Mucosa of descending colon (tissue), 3 donors: ENCODE data around the gene TTR. TPM values are rescaled to one million over a fixed set of nuclear protein-coding genes. Genes with fewer than 3 reads are reported as not detected.

Source experiments
- ATAC-seq: fragments of 200-7000 bp; cut with Tn5 transposase; one replicate; pipeline ENCODE4 v1.9.1; 2020; ENCODE audit warnings: mild to moderate bottlenecking, moderate library complexity
- DNase-seq, 3 donors: peaks; one replicate each; pipeline ENCODE4 v3.0.0-alpha.2; 2020
- H3K36me3 ChIP-seq: fragments of 200-600 bp; one replicate; pipeline ENCODE4 v1.8.0; 2021; ENCODE audit warnings: low read depth, mild to moderate bottlenecking
- H3K4me1 ChIP-seq: fragments of 200-600 bp; one replicate; pipeline ENCODE4 v1.8.0; 2021; ENCODE audit warnings: low read depth, mild to moderate bottlenecking
- H3K4me3 ChIP-seq: fragments of 200-600 bp; one replicate; pipeline ENCODE4 v1.8.0; 2021; ENCODE audit warnings: mild to moderate bottlenecking
- H3K9me3 ChIP-seq: fragments of 200-600 bp; one replicate; pipeline ENCODE4 v1.8.0; 2021; ENCODE audit warnings: mild to moderate bottlenecking
- intact Hi-C, 2 donors: fragments of 100-400 bp; cut with DNase I in 1 of 2; cut with micrococcal nuclease in 1 of 2; formaldehyde crosslinking; loops; one replicate each; pipeline versions ENCODE4 v1.11.0 to v1.11.1; 2022; cut with DNase I, micrococcal nuclease
- long read RNA-seq, 2 donors: library from polyadenylated mRNA; unstranded; transcript quantifications; one replicate each; pipeline ENCODE4 v2.0.0, GENCODE V29; 2019 to 2021
- total RNA-seq, 3 donors: library from RNA; stranded (reverse); fragmentation: NEBNext Ultra II Directional in 2 of 3; extraction: Animal tissue kit (Norgen Biotek cat#: 25700) in 2 of 3; gene quantifications; one replicate each; pipeline versions ENCODE4 v1.2.1 to v1.2.4, GENCODE V29; 2021 to 2023
- TF ChIP-seq, protein P1 (sequence below): fragments of 200-600 bp; IDR thresholded peaks from one replicate; pipeline ENCODE4 v1.8.0; 2022; ENCODE audit warnings: antibody characterized with exemption, mild to moderate bottlenecking
- donor health status: DM: no; HTN: no; CAD: no; lungs with moderate emphysema.
- donor health status: DM: no; HTN: no; CAD: no.
- donor health status: DM: no; HTN: yes; CAD: no.

TTR gene
- 1 to 10 TPM in 1 of 3 donors, under 1 TPM in 1, not detected in 1; 0.51 to 2.1 TPM for total RNA-seq
- long read RNA-seq, donor 1: 0 reads
- long read RNA-seq, donor 2: 0 reads

DNA sequence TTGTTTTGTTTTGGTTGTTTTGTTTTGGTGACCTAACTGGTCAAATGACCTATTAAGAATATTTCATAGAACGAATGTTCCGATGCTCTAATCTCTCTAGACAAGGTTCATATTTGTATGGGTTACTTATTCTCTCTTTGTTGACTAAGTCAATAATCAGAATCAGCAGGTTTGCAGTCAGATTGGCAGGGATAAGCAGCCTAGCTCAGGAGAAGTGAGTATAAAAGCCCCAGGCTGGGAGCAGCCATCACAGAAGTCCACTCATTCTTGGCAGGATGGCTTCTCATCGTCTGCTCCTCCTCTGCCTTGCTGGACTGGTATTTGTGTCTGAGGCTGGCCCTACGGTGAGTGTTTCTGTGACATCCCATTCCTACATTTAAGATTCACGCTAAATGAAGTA, at the start of gene TTR:
Gene TTR (plus strand): TSS at position 250 of the 400 bp plus-strand sequence. CDS start 26 bp downstream, at position 276.
- TF ChIP-seq, protein P1, sequence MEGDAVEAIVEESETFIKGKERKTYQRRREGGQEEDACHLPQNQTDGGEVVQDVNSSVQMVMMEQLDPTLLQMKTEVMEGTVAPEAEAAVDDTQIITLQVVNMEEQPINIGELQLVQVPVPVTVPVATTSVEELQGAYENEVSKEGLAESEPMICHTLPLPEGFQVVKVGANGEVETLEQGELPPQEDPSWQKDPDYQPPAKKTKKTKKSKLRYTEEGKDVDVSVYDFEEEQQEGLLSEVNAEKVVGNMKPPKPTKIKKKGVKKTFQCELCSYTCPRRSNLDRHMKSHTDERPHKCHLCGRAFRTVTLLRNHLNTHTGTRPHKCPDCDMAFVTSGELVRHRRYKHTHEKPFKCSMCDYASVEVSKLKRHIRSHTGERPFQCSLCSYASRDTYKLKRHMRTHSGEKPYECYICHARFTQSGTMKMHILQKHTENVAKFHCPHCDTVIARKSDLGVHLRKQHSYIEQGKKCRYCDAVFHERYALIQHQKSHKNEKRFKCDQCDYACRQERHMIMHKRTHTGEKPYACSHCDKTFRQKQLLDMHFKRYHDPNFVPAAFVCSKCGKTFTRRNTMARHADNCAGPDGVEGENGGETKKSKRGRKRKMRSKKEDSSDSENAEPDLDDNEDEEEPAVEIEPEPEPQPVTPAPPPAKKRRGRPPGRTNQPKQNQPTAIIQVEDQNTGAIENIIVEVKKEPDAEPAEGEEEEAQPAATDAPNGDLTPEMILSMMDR: no peak
- H3K4me1 ChIP-seq: no peaks in the 10 kb centered on the region
- no peak within 1 kb of the TSS for H3K4me3 ChIP-seq
- no peaks in the 10 kb centered on the region for H3K9me3 ChIP-seq
- DNase-seq (no peak), ATAC-seq (peak; percentile 44)
- intact Hi-C loops: no loop called here
- no peaks in the 10 kb centered on the region for H3K36me3 ChIP-seq

DNA sequence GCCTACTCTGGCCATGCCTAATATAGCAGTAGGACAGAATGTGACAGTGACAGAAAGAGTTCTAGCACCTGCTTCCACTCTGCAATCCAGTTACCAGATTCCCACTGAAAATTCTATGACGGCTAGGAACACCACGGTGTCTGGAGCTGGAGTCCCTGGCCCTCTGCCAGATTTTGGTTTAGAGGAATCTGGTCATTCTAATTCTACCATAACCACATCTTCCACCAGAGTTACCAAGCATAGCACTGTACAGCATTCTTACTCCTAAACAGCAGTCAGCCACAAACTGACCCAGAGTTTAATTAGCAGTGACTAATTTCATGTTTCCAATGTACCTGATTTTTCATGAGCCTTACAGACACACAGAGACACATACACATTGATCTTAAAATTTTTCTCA, 45.2 kb upstream of the TTR start:
- DNase-seq (no peak), ATAC-seq (no peak)
- H3K9me3 ChIP-seq: no peaks in the 10 kb centered on the region
- no peaks in the 10 kb centered on the region for H3K36me3 ChIP-seq
- intact Hi-C loops: no loop called here
- peaks cover 8% of the 10 kb centered on the region for H3K4me1 ChIP-seq
- TF ChIP-seq, protein P1: no peak
- H3K4me3 ChIP-seq: no peak overlapping the region

DNA sequence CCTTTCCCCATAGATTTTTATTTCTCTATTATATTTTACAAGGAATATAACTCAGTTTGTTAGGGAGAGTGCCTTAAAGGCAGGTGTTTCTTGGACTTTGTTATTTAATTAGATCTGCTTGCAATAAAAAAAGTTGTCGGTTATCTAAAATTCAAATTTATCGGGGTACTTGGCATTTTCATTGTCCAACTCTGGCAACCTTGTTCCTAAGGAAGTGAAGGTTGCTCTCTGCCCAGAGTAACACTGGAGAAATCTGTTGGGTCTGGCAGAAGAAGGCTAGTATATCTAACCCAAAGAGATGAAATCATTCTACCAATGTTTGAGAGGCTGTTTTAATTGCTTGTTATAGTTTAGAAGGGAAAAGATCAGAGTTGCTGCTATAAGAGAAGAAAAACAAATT, 42.8 kb upstream of the TTR start:
- peaks cover 8% of the 10 kb centered on the region for H3K4me1 ChIP-seq
- intact Hi-C loops: no loop called here
- no peaks in the 10 kb centered on the region for H3K9me3 ChIP-seq
- H3K36me3 ChIP-seq: no peaks in the 10 kb centered on the region
- DNase-seq: no peak
- peak; percentile 54 for ATAC-seq
- H3K4me3 ChIP-seq: no peak overlapping the region
- TF ChIP-seq, protein P1: no peak

DNA sequence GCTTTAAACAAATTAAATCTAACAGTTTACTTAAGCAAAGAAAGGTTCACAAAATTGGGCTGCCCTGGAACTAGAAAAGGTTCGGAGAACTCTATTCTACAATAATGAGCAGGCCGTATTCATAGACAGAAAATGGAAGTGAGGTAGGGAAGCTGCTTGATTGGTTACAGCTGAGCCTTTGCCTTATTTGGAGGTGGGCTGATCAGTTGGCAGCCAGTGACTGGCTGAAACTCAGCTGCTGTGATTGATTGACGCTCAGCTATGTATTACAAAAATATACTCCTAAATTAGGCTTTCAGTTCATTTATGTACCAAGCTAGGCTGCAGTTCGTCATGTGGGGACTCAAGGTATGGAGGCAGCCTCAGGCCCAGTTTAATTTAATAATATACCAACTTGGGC, 42.3 kb upstream of the TTR start:
- ATAC-seq (peak; percentile 33), DNase-seq (no peak)
- H3K36me3 ChIP-seq: no peaks in the 10 kb centered on the region
- TF ChIP-seq, protein P1: no peak
- H3K4me1 ChIP-seq: peaks cover 8% of the 10 kb centered on the region
- intact Hi-C loops: no loop called here
- H3K4me3 ChIP-seq: no peak overlapping the region
- H3K9me3 ChIP-seq: no peaks in the 10 kb centered on the region

DNA sequence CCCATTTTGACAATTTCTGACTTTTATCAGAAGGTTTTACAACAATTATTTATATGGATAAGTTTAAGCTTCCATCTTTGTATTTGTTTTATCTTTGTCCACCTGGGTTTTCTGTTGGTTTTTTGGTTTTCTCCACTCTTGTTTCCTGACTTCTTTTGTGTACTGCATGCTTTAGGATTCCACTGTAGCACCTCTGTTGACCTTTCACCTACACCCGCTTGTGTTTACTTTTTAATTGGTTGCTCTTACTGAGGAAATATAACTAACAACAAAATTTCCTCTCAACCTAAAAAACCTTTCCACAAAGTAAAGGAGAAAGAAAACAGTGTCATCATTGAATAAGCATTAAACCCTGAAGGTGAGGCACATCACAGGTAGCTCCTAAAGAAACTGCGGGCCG, 39.8 kb upstream of the TTR start:
- intact Hi-C loops: loop anchor here in 1 of 2 donors (10.0 kb wide), 2 partner anchors 173 to 423 kb away; no protein-coding TSS in a partner anchor

More for the DNA sequence above, 39.8 kb upstream of the TTR start:
- TF ChIP-seq, protein P1: no peak
- no peaks in the 10 kb centered on the region for H3K9me3 ChIP-seq
- no peaks in the 10 kb centered on the region for H3K36me3 ChIP-seq
- DNase-seq (no peak), ATAC-seq (no peak)
- peaks cover 8% of the 10 kb centered on the region for H3K4me1 ChIP-seq
- no peak overlapping the region for H3K4me3 ChIP-seq
